ENCODE results near the gene NEMF.
"Not testable (repeated sequence)": the region's sequence is repeated elsewhere in the genome, so short reads cannot be mapped to it uniquely, and the experiment has no call there.

The NEMF gene

DNA sequence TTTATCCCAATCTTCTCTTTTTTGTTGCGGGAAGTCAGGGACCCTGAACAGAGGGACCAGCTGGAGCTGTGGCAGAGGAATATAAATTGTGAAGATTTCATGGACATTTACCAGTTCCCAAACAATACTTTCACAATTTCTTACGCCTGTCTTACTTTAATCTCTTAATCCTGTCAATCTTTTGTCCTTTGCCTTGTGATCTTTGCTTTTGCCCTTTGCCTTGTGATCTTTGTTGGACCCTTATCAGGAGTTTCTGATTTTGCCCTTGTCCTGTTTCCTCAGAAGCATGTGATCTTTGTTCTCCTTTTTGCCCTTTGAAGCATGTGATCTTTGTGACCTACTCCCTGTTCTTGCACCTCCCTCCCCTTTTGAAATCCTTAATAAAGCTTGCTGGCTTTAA is 36.5 kb downstream of the NEMF start:
- not testable (repeated sequence) for DNase-seq

DNA sequence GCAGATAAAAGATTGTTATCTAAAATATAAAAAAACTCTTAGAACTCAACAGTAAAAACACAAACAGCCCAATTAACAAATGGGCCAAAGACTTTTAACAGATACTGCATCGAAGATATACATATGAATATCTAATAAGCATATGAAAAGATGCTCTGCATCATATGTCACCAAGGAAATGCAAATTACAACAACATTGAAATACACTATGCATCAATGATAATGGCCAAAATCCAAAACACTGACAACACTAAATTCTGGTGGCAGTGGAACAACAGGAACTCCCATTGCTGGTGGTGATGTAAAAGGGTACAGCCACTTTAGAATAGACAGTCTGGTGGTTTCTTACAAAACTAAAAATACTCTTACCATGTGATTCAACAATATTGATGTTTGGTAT is 43.8 kb downstream of the NEMF start:
- no peak for DNase-seq

DNA sequence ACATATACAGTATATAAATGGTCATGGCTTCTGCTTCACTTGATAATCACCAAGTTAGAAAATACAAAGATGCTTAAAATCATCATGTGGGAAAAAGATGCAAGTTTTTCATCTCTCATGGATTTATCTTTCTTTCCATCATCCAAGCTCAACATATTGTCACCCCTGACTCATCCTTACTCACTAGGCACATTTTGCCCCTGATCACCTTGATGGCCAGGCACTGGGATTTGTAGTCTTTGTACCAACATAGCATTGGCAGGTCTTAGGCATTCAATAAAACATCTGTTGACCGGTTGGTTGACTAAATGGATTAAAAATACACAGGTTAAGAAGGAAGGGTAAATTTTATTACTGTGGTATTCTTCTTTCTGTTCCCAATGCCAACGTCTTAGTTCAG is 56.6 kb downstream of the NEMF start:
- DNase-seq, result no peak

DNA sequence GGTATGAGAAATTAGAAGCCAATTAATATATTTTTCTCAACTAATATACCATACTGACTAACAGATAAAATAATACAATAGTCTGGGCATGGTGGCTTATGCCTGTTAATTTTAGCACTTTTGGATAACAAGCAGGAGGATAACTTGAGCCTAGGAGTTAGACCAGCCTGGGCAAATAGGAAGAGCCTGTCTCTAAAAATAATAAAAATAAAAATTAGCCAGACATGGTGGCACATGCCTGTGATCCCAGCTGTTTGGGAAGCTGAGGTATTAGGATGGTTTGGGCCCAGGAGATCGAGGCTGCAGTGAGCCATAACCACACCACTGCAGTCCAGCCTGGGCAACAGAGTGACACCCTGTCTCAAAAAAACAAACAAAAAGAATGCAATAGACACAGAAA is 60.0 kb downstream of the NEMF start:
- DNase-seq, result no peak

DNA sequence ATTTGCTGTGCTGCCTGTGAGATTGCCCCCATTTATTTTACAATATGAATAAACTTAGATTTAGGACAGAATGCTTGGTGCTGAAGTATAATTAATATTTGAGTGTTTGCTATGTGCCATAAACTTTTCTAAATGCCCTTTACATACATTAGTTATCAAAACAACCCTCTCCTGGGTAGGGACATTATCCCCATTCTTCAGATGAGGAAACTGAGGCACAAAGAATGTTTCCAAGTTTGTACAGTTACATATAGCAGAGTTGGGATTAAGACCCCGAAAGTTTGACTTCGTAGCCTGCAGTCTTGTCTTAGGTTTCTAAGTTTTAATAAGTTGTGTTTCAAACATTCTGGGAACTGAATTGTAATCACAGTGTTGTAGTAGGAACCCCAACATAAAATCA is 66.3 kb downstream of the NEMF start:
- no peak for DNase-seq

DNA sequence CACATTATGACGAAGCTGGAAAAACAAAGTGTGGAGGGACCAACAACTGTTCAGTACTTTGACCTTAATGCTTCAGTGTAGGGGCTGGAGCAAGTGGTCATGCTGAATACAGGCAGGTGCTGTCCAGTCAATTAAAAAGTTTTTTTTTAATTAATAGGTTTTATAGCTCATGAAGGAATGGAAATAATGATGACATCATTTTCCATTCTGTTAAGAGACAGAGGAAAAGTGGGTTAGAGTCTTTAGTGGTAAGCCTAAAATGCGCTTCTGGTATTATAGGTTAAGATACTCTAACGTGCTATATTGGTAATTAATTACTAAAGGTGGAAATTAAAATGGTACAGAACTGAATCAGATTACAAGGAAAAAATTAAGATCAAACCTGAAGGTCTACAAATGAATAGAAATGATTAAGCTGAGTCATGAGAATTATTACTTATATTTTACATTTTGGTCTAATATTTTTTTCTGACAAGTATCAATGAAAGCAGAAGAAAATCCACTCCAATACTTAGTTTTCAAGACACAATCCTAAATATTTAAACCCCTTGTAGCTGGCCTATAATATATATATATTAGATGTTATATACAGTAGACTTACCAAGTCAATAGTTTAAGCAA is 69.1 kb downstream of the NEMF start:
- DNase-seq, result no peak

DNA sequence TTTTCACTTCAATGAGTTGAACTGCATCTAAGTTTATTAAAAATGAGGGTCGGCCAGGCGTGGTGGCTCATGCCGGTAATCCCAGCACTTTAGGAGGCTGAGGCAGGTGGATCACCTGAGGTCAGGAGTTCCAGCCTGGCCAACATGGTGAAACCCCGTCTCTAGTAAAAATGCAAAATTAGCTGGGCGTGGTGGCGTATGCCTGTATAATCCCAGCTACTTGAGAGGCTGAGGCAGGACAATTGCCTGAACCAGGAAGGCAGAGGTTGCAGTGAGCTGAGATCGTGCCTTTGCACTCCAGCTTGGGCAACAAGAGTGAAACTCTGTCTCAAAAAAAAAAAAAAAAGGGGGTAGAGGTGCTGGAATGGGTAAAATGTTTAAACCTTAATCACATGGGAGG is 71.5 kb downstream of the NEMF start:
- DNase-seq, result not testable (repeated sequence)

DNA sequence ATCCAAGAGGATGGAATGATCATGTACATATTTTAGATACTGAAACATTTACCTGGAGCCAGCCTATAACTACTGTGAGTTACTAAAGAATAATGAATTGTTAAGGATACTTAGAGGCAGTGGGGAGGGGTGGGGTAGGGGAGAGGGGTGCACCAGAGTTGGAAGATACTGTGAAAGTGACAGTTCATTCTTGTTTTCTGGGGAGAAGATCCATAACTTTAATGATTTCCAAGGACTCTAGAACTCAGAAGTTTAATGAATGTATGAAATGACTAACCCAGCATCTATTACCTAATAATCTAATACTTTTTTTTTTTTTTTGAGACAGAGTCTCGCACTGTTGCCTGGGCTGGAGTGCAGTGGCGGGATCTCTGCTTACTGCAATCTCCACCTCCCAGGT is 74.2 kb downstream of the NEMF start:
- no peak for DNase-seq

DNA sequence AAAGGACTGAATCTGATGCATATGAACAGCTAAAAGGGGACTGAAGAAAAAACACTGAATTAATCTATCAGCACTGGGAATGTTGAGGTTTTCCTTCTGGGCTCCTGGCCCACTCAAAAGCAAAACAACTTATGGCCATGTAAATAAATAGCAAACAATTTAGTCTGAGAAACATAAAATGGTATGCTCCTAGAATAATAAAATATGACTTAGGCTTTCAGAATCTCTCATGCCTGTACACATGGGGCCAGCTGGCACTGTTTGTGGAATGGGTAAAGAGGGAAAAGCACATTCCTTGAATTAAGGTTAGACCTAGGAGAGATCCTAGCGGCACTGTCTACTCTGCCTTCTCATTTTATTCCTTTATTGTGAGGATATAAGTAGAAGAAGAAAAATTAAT is 78.5 kb downstream of the NEMF start:
- no peak for DNase-seq

DNA sequence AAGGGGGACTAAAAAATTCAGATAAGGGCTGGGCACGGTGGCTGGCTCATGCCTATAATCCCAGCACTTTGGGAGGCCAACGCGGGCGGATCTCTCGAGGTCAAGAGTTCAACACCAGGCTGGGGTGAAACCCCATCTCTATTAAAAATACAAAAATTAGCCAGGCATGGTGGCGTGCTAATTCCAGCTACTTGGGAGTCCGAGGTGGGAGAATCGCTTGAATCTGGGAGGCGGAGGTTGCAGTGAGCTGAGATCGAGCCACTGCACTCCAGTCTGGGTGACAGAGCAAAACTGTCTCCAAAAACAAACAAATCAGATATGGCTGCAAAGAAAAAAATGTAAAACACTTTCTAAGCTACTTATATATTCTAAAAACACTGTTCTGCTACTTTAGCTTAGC is 80.9 kb downstream of the NEMF start:
- not testable (repeated sequence) for DNase-seq

DNA sequence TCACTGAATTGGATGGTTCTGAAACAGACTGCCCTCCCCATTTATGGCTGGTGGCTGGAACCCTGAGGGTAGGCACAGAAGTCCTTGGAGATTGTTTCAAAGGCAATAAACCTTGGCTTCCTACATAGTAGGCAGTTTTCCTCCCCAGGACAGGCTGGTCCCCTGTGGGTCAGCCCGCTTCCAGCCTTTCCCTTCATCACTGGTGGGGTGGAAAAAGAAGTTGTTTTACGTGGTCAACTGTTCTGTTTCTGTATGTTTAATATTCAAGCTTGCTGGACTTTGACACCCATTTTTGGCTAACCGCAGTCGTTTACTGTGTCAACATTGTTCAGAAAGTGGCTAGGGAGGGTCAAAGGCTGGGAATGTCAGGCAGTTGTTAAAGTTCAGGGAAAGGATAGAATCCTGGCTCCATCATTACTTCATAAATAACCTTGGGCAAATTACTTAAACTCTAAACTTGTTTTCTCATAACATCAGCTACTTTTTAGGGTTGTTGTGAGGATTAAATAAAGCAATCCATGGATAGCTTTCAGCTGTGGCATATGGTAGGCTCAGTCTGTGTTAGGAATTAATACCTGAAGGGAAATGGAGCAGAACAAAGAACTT is 82.3 kb downstream of the NEMF start:
- no peak for DNase-seq

DNA sequence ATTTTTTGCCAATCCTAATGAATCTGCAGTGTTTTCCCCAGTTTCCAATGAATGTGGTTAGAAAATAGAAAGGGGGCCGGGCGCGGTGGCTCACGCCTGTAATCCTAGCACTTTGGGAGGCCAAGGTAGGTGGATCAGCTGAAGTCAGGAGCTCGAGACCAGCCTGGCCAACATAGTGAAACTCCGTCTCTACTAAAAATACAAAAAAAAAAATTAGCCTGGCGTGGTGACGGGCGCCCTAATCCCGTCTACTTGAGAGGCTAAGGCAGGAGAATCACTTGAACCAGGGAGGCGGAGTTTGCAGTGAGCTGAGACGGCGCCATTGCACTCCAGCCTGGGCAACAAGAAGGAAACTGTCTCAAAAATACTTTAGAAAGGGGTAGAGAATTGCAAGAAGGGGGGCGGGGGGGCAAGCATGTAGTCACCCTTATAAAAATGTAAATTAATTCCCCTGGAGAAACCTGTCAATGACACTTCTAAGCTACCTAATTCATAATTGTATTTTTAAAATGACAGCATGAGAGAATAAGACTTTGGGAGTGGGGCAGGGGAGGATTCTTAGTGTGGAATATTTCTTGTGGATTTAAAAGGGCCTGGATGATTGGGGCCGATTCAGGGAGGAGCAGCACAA is 82.9 kb downstream of the NEMF start:
- no peak for DNase-seq

DNA sequence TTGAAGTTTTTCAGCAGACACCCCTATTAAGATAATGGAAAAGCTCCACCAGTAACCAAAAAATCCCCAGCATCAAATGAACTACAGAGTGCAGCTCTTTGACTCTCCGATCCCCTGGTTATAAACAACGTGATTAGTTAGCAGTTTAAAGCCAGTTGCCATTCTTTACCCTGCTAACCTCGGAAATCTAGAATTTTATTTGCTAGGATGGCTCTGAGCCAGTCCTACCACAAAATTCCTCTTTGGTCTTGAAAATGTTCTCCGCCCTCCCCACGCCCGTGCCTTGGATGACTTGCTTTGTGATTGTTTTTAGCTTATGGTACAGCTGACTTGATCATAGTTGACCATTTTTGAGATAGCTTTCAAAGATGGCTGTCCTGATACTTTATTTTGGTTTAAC is 83.4 kb downstream of the NEMF start:
- DNase-seq, result no peak

DNA sequence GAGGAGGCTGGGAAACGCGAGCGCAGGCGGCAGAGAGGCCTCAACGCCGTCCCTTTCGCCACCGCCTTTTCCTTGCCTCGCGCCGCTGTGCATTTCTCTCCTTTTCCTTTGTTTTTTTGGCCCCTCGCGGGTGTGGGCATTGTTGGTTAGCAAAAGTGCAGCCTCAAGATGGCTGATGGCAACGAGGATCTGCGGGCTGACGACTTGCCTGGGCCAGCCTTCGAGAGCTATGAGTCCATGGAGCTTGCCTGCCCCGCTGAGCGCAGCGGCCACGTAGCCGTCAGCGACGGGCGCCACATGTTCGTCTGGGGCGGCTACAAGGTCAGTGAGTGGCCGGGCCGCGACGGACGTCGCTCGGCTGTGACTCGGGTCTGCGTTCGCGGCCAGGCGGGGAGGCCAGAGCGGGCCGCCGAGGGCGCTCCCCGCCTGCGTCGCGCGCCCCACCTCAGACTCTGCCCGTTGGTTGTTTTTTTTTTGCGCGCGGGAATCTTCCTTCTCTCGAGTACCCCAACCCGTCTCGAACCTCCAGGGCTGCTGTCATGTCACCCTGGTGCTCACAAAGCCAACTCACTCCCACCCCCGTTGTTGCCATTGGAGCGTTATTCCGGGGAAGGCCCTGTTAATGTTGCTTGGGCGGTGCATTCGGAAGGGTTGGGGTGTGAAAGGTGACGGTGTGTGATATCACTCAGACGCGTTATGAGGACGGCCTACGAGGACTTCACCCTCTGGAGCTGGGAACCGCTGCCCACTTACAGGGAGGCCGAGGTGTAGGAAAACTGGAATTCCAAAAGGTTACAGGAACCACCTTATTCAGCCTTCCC is 84.1 kb downstream of the NEMF start:
- no peak for DNase-seq

DNA sequence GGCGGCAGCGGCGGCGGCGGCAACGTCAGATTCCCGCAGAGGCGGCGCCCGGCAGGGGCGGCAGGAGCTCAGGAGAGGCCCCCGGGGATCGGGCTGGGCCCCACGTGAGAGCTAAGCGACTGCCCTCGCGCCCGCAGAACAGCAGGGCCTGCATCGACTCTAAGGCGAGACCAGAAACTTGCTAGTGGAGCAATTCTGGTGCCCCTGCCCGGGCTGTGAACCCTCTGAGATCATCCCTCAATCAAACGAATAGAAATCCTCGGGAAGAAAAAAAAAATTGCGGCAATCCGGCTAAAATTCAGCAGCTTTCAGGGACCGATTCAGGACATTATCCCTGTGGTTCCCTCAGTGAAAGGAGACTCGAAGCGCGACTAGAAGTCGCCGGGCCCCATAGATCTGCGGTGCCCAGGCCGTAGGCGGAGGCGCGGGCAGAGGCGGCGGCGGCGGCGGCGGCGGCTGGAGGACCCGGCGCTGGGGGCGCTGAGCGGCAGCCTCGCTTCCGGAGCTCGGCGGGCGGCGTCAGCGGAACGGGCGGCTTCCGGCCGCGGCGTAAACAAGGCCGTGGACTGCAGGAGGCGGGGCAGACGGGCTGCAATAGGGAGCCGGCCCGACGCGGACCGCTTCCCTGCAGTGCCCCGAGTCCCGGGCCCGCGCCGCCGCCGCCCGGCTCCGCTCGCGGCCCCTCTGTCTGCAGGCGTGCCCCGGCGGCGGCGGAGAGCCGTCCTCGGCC is 84.9 kb downstream of the NEMF start, which contains the start of gene KLHDC2:
Gene KLHDC2 (plus strand): TSS at position 583 of the 730 bp plus-strand sequence. CDS start 316 bp downstream, outside the sequence.
- DNase-seq, result peak; percentile 42

DNA sequence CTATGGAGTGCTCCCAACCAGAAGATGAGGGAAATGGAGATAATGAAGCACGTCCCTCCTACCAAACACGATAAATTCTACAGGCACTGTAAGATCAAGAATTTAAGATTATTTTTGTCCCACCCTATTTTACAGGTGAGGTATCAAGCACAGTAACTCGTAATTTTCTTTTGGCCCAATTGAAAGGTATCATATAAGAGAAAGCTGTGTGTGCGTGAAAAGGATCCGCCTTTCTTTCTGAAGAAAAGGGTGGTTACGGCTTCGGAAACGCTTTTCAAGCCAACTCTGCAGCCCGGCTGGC is 85.4 kb downstream of the NEMF start:
- no peak for DNase-seq

DNA sequence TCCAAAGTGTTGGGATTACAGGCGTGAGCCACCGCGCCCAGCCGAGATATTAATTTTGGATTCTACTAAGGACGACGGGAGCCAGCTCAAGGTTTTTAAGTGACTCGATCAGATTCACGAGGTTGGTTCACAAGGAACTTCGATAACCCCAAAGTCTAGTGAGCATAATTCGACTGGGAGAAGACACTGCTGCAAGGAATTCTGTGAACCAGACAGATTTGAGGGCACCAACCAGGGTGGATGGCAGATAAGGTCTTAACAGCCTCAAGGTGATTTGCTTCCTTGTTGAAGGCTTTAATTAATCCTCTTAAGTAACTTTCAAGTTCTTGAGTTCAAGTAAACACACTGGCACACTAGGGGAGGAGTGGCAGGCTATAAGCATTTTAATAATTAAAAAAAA is 85.7 kb downstream of the NEMF start:
- DNase-seq, result no peak

DNA sequence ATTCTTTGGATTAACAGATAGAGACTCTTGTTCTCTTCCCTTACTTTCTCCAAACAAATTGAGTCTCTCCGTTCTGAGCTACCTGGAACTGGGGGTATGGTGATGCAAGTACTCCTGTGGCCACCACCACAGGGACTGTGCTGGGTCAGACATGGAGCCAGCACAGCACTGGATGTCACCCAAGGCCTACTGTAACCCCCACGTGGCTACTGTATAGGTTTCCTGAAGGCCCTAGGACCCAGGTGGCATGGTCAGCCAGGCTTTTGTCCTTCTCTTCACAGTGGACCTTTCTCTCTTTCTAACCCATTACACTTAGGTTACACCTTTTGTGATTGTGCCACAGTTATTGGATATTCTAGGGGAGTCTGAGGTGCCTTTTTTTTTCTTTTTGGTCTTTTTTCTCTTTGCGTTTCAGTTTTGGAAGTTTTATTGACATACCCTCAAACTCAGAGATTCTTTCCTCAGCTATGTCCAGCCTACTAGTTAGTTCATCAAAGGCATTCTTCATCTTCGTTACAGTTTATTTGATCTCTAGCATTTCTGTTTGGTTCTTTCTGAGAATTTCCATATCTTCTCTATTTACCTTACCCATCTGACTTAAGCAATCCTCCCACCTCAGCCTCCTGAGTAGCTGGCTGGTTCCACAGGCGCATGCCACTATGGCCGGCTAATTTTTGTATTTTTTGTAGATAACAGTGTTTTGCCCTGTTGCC is 90.6 kb downstream of the NEMF start:
- no peak for DNase-seq

DNA sequence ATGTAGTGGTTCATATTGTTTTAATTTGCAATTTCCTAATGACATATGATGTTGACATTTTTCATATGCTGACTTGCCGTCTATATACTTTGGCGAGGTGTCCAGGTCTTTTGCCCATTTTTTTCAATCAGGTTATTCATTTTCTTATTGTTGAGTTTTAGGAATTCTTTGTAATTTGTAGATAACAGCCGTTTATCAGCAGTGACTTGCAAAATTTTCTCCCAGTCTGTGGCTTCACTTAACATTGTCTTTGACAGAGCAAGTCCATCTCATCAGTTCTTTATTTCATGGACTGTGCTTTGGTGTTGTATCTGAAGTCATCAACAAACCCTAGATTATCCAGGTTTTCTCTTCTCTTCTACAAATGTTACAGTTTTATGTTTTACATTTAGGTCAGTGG is 97.2 kb downstream of the NEMF start:
- DNase-seq, result no peak

DNA sequence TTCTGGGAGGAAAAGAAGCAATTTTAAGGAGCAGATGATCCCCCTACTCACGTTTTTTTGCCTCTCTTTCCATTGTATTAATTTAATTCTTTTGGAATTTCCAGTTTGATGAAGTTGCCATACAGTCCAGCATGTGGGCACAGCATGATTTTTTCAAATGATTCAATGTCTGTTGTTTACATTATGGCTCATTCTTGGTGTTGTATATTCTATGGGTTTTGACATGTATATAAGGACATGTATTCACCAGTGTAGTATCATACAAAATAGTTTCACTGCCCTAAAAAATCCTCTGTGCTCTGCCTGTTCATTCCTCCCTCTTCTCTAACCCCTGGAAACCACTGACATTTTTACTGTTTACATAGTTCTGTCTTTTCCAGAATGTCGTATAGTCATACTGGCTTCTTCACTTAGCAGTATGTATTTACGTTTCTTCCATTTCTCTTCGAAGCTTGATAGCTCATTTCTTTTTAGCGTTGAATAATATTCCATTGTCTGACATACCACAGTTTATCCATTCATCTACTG is 98.0 kb downstream of the NEMF start:
- DNase-seq, result no peak

DNA sequence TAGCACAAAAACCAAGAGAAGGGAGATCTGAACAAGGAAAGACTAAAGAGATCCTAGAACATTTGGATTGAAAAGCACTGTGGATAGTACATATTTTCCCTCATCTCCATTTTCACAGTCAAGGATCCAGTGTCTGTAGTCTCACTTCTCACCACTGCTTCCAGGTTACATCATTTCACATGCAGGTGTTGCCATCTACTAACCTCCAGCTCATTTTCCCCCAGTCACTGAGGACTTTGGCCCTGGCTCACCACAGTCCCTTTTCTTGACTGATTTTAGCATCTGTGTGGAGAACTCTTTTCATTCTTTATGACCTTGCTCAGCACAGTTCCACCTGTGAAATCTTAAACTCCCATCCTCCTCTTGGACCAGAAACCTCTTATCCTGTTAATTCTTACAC is 106.1 kb downstream of the NEMF start:
- DNase-seq, result not testable (repeated sequence)

DNA sequence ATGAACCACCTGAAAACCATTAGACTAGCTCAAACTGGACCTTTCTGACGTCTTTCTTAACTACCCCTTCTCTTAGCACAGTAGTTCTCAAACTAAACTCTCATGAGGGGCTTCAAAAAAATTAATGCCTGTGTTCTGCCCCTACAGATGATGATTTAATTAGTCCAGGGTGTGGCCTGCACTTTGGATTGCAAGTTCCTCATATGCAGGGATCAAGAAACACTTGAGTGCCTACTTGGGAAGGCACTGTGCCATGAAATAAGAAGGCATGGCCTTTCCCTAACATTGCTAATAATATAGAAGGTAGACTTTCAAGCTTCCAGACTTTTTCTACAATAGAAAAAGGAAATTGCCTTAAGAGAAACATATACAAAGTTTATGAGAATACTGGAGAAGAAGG is 107.4 kb downstream of the NEMF start:
- no peak for DNase-seq

Measured in 8988T (cell line).